GM23338 (cell line): ENCODE data around the gene PROSER2. TPM values are rescaled to one million over a fixed set of nuclear protein-coding genes. Genes with fewer than 3 reads are reported as not detected.

ENCODE experiments used
- ATAC-seq: fragments of 200-7000 bp; cut with Tn5 transposase; 3 replicates; pipeline ENCODE4 v1.9.1; 2020
- DNase-seq: peaks from one replicate; pipeline ENCODE4 v3.0.0-alpha.2; 2015; ENCODE audit warnings: low spot score
- H2AFZ ChIP-seq: fragments of 200-600 bp; sonication (generic); 2 replicates; pipeline ENCODE4 v1.8.0; 2016; ENCODE audit warnings: antibody characterized with exemption, mild to moderate bottlenecking, moderate library complexity
- H3F3A ChIP-seq: fragments of 200-600 bp; sonication (generic); replicated peaks from 2 replicates; pipeline ENCODE4 v1.8.0; 2017; ENCODE audit warnings: antibody characterized with exemption, mixed run types, low read depth
- H3K27ac ChIP-seq: fragments of 200-600 bp; sonication (generic); 2 replicates; pipeline ENCODE4 v1.6.1; 2016; ENCODE audit warnings: low read depth
- H3K27me3 ChIP-seq: fragments of 200-600 bp; sonication (generic); 2 replicates; pipeline ENCODE4 v1.8.0; 2016; ENCODE audit warnings: mild to moderate bottlenecking, mixed run types, moderate library complexity; ENCODE audit not compliant: insufficient read depth
- H3K36me3 ChIP-seq: fragments of 200-600 bp; sonication (generic); 2 replicates; pipeline ENCODE4 v1.8.0; 2016; ENCODE audit warnings: mild to moderate bottlenecking; ENCODE audit not compliant: insufficient read depth
- H3K4me1 ChIP-seq: fragments of 200-600 bp; sonication (generic); 2 replicates; pipeline ENCODE4 v1.8.0; 2016; ENCODE audit warnings: mild to moderate bottlenecking, moderate library complexity; ENCODE audit not compliant: insufficient read depth
- H3K4me2 ChIP-seq: fragments of 200-600 bp; sonication (generic); 2 replicates; pipeline ENCODE4 v1.7.1; 2017; ENCODE audit warnings: mixed run types
- H3K4me3 ChIP-seq: fragments of 200-600 bp; sonication (generic); 2 replicates; pipeline ENCODE4 v1.6.1; 2016; ENCODE audit warnings: mixed run types
- H3K79me2 ChIP-seq: fragments of 200-600 bp; sonication (generic); replicated peaks from 2 replicates; pipeline ENCODE4 v1.8.0; 2017; ENCODE audit warnings: mild to moderate bottlenecking; ENCODE audit not compliant: insufficient read depth
- H3K9me2 ChIP-seq: fragments of 200-600 bp; sonication (generic); 2 replicates; pipeline ENCODE4 v1.8.0; 2017; ENCODE audit not compliant: insufficient read depth
- H4K20me1 ChIP-seq: fragments of 200-600 bp; sonication (generic); replicated peaks from 2 replicates; pipeline ENCODE4 v1.8.0; 2017; ENCODE audit warnings: mild to moderate bottlenecking; ENCODE audit not compliant: insufficient read depth
- H3K27ac Mint-ChIP-seq: 2 replicates; pipeline ENCODE4 v1.8.0; 2020; ENCODE audit warnings: inconsistent platforms, mild to moderate bottlenecking, moderate library complexity, mixed read lengths
- H3K27me3 Mint-ChIP-seq: 3 replicates; pipeline ENCODE4 v1.8.0; 2022; ENCODE audit warnings: low read depth, mild to moderate bottlenecking, moderate library complexity, mixed read lengths, inconsistent platforms; ENCODE audit not compliant: insufficient read depth, poor library complexity
- H3K36me3 Mint-ChIP-seq: 3 replicates; pipeline ENCODE4 v1.8.0; 2021; ENCODE audit warnings: low read depth, mild to moderate bottlenecking, inconsistent platforms, moderate library complexity, mixed read lengths
- H3K4me1 Mint-ChIP-seq: 3 replicates; pipeline ENCODE4 v1.8.0; 2020; ENCODE audit warnings: mild to moderate bottlenecking, inconsistent platforms, mixed read lengths
- H3K4me3 Mint-ChIP-seq: 3 replicates; pipeline ENCODE4 v1.8.0; 2021; ENCODE audit warnings: moderate library complexity, mild to moderate bottlenecking, inconsistent platforms, mixed read lengths
- H3K9me3 Mint-ChIP-seq: 3 replicates; pipeline ENCODE4 v1.8.0; 2020; ENCODE audit warnings: moderate library complexity, mild to moderate bottlenecking, inconsistent platforms, mixed read lengths
- CREB1 ChIP-seq: fragments of 250-450 bp; sonication (Bioruptor Pico); IDR thresholded peaks from 2 replicates; pipeline ENCODE4 v1.5.0; 2020; ENCODE audit warnings: low read depth, mild to moderate bottlenecking, moderate library complexity
- CTCF ChIP-seq, 2 experiments: fragments of 200-600 bp in 1 of 2; sonication (generic) in 1 of 2; conservative IDR thresholded peaks; 2 replicates each; pipeline versions ENCODE4 v1.5.1 to v1.6.1; 2016 to 2017; ENCODE audit warnings: antibody characterized with exemption in 2 of 2, low read depth in 2 of 2, mild to moderate bottlenecking in 2 of 2, moderate library complexity in 1 of 2
- ETS1 ChIP-seq: IDR thresholded peaks from 2 replicates; pipeline ENCODE4 v1.6.1; 2016; ENCODE audit warnings: antibody characterized with exemption
- EZH2 ChIP-seq: fragments of 200-600 bp; sonication (generic); IDR thresholded peaks from one replicate; pipeline ENCODE4 v1.8.0; 2017; ENCODE audit warnings: antibody characterized with exemption, mild to moderate bottlenecking, low read depth; ENCODE audit not compliant: unreplicated experiment
- EZH2phosphoT487 ChIP-seq: fragments of 200-600 bp; sonication (generic); IDR thresholded peaks from one replicate; pipeline ENCODE4 v1.8.1; 2018; ENCODE audit warnings: antibody characterized with exemption; ENCODE audit not compliant: unreplicated experiment
- JUNB ChIP-seq: IDR thresholded peaks from one replicate; pipeline ENCODE4 v1.6.1; 2016; ENCODE audit warnings: antibody characterized with exemption; ENCODE audit not compliant: unreplicated experiment
- NANOG ChIP-seq: IDR thresholded peaks from 2 replicates; pipeline ENCODE4 v1.6.1; 2016; ENCODE audit warnings: antibody characterized with exemption, borderline replicate concordance
- POLR2AphosphoS5 ChIP-seq: IDR thresholded peaks from 2 replicates; pipeline ENCODE4 v1.6.1; 2016; ENCODE audit warnings: antibody characterized with exemption, low read depth
- REST ChIP-seq: IDR thresholded peaks from one replicate; pipeline ENCODE4 v1.6.1; 2018; ENCODE audit warnings: antibody characterized with exemption; ENCODE audit not compliant: unreplicated experiment
- STAT1 ChIP-seq: IDR thresholded peaks from one replicate; pipeline ENCODE4 v1.6.1; 2016; ENCODE audit warnings: antibody characterized with exemption; ENCODE audit not compliant: unreplicated experiment
- ZNF114 ChIP-seq: fragments of 250-450 bp; sonication (Bioruptor Pico); IDR thresholded peaks from 2 replicates; pipeline ENCODE4 v1.5.0; 2020; ENCODE audit warnings: mild to moderate bottlenecking, moderate library complexity
- ZNF331 ChIP-seq: fragments of 250-450 bp; sonication (Bioruptor Pico); IDR thresholded peaks from 2 replicates; pipeline ENCODE4 v1.5.0; 2020; ENCODE audit warnings: low read depth, mild to moderate bottlenecking, moderate library complexity
- ZNF462 ChIP-seq: fragments of 250-450 bp; sonication (Bioruptor Pico); IDR thresholded peaks from 2 replicates; pipeline ENCODE4 v1.5.0; 2020; ENCODE audit warnings: mild to moderate bottlenecking, moderate library complexity
- polyA plus RNA-seq: library from polyadenylated mRNA; unstranded; fragments of >200 nt; fragmentation: Nextera tagmentation; extraction: Ambion mirVana; gene quantifications from 2 replicates; pipeline ENCODE4 v1.2.1, GENCODE V29; 2016
- total RNA-seq: library from RNA; depleted of rRNA; stranded (reverse); fragments of >200 nt; shearing (Covaris generic); gene quantifications from 2 replicates; pipeline ENCODE4 v1.2.3, GENCODE V29; 2014

The PROSER2 gene
- total and polyA plus RNA-seq, 2 experiments from 2014 or later, result 4.2 to 10.8 TPM

- H3K9me2 ChIP-seq, result no peaks in the 10 kb centered on the region
- Mint-ChIP-seq H3K4me1 (peaks cover 11% of the 10 kb centered on the region), H3K27ac (no peak overlapping the region), H3K9me3 (no peaks in the 10 kb centered on the region), H3K27me3 (peaks cover 8% of the 10 kb centered on the region), H3K4me3 (peak overlapping the region; percentile 85; the same call in 2 of the 3 replicates), H3K36me3 (no peaks in the 10 kb centered on the region; the same call in 2 of the 3 replicates)
- peaks cover 15% of the 10 kb centered on the region for H3K27me3 ChIP-seq
- peak overlapping the region; percentile 99 for H2AFZ ChIP-seq
- ATAC-seq, result no peak
- H3K4me2 ChIP-seq, result peak overlapping the region; percentile 96
- DNase-seq, result no peak
- TF ChIP-seq ZNF462 (CRISPR knock-in tag) (no peak), ZNF331 (CRISPR knock-in tag) (no peak), STAT1 (no peak), ETS1 (no peak), EZH2phosphoT487 (no peak), NANOG (no peak), POLR2AphosphoS5 (no peak), JUNB (no peak), REST (no peak), ZNF114 (no peak), CREB1 (CRISPR knock-in tag) (no peak), EZH2 (no peak), CTCF (conservative IDR thresholded peaks at IDR 0.05; ENCODE audit: low read depth in 2 of 2) (no peak)
- H3K27ac ChIP-seq, result no peak overlapping the region
- no peaks in the 10 kb centered on the region for H3K36me3 ChIP-seq
- peak overlapping the region; percentile 90 for H3K4me3 ChIP-seq
- peaks cover 6% of the 10 kb centered on the region; the same call in 1 of the 2 replicates for H3F3A ChIP-seq
- H3K4me1 ChIP-seq, result peaks cover 6% of the 10 kb centered on the region; the same call in 1 of the 2 replicates
- no peaks in the 10 kb centered on the region for H4K20me1 ChIP-seq
- peaks cover 7% of the 10 kb centered on the region for H3K79me2 ChIP-seq
These were observed 391 bp upstream of the PROSER2 start for GRCh38 chr10:11822809-11823121.
